GM15510 (cell line): ENCODE results near the gene TXNDC11.

Source experiments
- POLR2A ChIP-seq: IDR thresholded peaks from 3 replicates; pipeline ENCODE4 v1.6.1; 2011; ENCODE audit warnings: borderline replicate concordance; ENCODE audit not compliant: insufficient read length; ENCODE audit errors: extremely low read depth

Gene TXNDC11

GRCh38 chr16:11715246-11715947, 27.3 kb downstream of the TXNDC11 start:
- no peak for TF ChIP-seq POLR2A

DNA sequence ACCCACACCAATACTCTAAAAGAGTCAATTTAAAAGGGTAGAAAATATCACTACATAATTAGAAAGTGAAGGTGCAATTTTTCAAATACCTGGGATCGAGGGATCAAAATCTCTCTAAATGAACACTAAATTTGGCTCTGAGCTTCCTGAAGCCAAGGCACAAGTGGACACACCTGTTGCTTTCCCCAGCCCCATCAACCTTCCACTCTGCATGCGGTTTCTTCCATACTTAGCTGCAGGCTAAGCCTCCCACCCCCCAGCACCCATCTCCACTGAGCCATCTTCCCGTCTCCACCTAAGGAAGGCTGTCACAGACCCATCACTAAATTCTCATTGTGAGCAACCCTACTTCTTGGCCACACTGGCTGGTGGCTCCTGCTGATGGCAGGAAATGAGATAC, 30.5 kb downstream of the TXNDC11 start:
- TF ChIP-seq POLR2A, result no peak

DNA sequence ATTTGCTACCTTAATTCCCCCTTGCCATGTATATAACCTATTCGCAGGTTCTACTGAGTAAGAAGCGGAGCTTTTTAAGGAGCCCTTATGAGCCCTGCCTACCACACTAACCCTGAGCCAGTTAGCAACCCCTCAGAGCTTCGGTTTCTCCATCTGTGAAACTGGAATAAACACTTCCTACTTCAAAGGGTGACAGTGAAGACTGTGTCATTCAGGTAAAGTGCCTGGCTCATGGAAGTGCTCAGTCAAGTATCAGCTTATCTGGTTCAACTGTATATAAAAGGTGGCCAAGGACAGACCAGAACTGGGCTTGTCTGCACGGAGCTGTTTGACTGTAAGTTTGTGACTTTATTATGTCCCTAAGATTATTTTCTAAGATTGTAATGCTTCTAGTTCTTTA, 31.0 kb downstream of the TXNDC11 start:
- no peak for TF ChIP-seq POLR2A

DNA sequence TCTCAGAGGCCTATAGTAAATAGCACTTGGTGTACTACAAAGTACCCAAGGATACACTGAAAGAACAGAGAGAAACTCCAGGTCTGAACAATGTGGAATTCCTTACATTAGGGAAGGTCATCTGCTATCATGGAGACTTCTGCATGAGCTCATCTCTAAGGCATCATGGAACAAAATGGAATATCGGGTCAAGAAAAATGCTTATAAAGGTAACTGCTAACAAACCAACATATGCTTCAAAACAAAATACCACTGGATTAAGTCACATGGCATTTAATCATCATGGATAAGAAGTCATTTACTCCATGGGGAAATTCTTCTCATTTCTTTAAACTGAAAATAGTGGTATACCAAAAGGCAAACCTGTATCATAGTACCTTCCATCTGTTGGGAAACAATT, 34.2 kb downstream of the TXNDC11 start:
- no peak for TF ChIP-seq POLR2A

DNA sequence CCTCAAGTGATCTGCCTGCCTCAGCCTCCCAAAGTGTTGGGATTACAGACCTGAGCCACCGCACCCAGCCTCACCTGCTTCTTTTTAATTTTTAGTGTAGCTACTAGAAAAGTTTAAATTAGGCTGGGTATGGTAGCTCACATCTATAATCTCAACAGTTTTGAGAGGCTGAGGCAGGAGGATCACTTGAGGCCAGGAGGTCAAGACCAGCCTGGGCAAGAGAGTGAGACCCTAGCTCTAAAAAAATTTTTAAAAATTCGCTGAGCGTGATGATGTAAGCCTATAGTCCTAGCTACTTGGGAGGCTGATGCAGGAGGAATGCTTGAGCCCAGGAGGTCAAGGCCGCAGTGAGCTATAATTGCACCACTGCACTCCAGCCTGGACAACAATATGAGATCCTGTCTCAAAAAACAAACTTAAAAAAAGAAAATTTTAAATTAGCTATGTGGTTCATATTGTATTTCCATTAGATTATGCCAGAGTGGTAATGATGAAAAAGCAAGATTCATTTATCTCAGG, 34.9 kb downstream of the TXNDC11 start:
- no peak for TF ChIP-seq POLR2A

- TF ChIP-seq POLR2A, result no peak
Observed at GRCh38 chr16:11706180-11706742, 36.4 kb downstream of the TXNDC11 start.

- TF ChIP-seq POLR2A, result no peak
Observed at GRCh38 chr16:11705311-11706025, 37.2 kb downstream of the TXNDC11 start.

- no peak for TF ChIP-seq POLR2A
Observed at GRCh38 chr16:11700264-11701029, 42.2 kb downstream of the TXNDC11 start.

- TF ChIP-seq POLR2A, result no peak
Observed at GRCh38 chr16:11699234-11699894, 43.3 kb downstream of the TXNDC11 start.

- TF ChIP-seq POLR2A, result no peak
Observed at GRCh38 chr16:11698271-11698689, 44.4 kb downstream of the TXNDC11 start.

DNA sequence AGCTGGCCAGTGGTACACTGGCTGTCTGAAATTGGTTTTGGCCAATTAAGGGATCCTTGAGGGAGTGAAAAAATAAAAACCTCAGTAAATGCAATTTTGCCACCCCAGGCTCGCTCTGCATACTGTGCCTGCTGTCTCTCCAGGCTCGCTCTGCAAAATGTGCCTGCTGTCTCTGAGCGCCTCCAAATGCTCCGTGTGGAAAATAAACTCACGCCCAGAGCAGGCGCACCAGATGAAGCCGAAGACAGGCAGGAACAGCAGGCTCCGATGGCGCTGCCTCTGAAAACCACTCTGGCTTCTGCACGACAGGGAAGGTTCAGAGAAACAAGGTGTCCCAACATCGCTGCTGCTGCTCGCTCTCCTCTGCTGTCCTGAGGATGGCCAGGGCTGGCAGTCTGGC, 45.3 kb downstream of the TXNDC11 start:
- no peak for TF ChIP-seq POLR2A

- TF ChIP-seq POLR2A, result no peak
Observed at GRCh38 chr16:11696266-11697012, 46.2 kb downstream of the TXNDC11 start.

DNA sequence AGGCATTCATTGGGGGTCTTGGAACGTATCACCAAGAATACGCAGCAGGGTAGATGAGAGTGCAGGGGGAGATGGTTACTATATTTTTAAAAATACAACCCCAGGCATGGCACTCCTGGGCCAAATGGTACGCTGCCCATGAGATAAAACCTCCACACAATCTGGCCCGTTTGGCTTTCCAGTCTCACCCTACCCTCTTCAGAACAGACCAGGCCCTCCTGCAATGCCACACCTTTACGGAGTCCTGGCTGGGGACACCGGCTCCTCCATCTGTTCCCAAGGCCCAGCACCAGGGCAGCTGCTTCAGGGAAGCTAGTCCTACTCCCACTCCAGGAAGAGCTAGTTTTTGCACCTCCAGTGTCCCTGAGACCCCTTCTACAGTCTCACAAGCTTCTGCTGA, 50.0 kb downstream of the TXNDC11 start:
- no peak for TF ChIP-seq POLR2A

DNA sequence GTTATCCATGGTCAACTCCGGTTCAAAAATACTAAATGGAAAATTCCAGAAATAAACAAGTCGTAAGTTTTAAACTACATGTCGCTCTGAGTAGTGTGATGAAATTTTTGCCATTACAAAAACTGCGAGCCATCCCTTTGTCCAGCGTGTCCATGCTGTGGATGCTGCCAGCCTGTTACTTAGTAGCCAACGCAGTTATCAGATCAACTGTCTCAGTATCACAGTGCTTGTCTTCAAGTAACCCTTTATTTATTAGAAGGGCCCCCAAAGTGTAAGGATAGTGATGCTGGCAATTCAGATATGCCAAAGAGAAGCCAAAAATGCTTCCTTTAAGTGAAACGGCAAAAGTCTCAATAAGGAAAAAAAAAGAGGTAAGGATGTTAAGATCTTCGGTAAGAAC, 50.5 kb downstream of the TXNDC11 start:
- no peak for TF ChIP-seq POLR2A
